Measurements from ENCODE around the gene R3HDM4.

GRCh38 chr19:950352-951066 lies 37.5 kb upstream of the R3HDM4 start:
- TF ChIP-seq CTCF (IDR thresholded peaks at IDR 0.05; ENCODE audit: insufficient read depth, low read length, poor library complexity, severe bottlenecking) (no peak), EZH2phosphoT487 (conservative IDR thresholded peaks at IDR 0.05; ENCODE audit: low read length) (no peak)
